ENCODE results near the gene LRRC18. TPM values are rescaled to one million over a fixed set of nuclear protein-coding genes. Genes with fewer than 3 reads are reported as not detected.

The LRRC18 gene
- total and polyA plus RNA-seq, 2 donors (not counting 3 experiments of a cell fraction or from before 2014, with no cell fraction given): not detected

DNA sequence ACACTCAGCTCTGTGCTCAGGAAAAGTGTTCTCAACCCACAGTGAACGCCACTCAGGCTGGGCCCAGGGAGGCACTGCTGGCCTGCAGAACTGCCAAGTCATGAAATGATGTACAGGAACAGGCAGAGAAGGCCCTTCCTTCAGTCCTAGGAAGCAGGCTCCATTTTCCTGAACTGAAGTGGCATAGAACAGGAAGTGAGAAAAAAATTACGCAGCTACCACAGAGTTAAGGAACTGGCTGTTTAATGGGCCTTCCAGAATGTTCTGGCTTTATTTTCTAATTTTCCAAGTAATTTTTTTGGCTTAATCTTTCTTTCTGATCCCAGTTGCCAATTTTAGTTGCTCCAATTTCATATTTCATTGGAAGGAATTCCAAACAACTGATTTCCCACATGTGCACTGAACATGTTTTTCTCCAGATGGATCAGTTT is 39.3 kb downstream of the LRRC18 start:
- intact Hi-C loops (cut with micrococcal nuclease): no loop called here
- Histone ChIP-seq H3K4me1 (ENCODE audit: control insufficient read depth, extremely low read depth, insufficient read depth, low read length) (no peaks in the 10 kb centered on the region), H3K4me2 (ENCODE audit: insufficient read depth, low read length) (no peak overlapping the region), H3K27me3 (ENCODE audit: control insufficient read depth in 2 of 2, insufficient read depth in 2 of 2, low read length in 2 of 2) (no peaks in the 10 kb centered on the region), H3K27ac (ENCODE audit: insufficient read depth, low read depth, low read length) (no peak overlapping the region), H3K4me3 (replicated peaks in 1 of 3; ENCODE audit: insufficient read depth in 1 of 3, low read depth in 1 of 3, low read length in 3 of 3) (no peak overlapping the region), H3K9me3 (replicated peaks; ENCODE audit: control insufficient read depth, insufficient read depth, low read length) (no peaks in the 10 kb centered on the region), H2AFZ (ENCODE audit: low read depth, low read length) (no peak overlapping the region), H3K9ac (replicated peaks; ENCODE audit: extremely low read depth, insufficient read depth, low read length) (no peak overlapping the region), H3K79me2 (ENCODE audit: control insufficient read depth, insufficient read depth, low read length) (no peaks in the 10 kb centered on the region), H3K9me1 (replicated peaks; ENCODE audit: control insufficient read depth, extremely low read depth, insufficient read depth, low read length) (no peaks in the 10 kb centered on the region), H4K20me1 (replicated peaks; ENCODE audit: control insufficient read depth, extremely low read depth, insufficient read depth, low read length) (no peaks in the 10 kb centered on the region), H3K36me3 (ENCODE audit: control insufficient read depth in 2 of 2, extremely low read depth in 1 of 2, insufficient read depth in 2 of 2, low read length in 2 of 2) (no peaks in the 10 kb centered on the region)
- DNase-seq (ENCODE audit: low read depth, low spot score): no peak
- ChIA-PET CTCF (no interaction called here), POLR2A (no interaction called here)
- no peak for FAIRE-seq
- TF ChIP-seq POLR2AphosphoS5 (IDR thresholded peaks at IDR 0.05; ENCODE audit: insufficient read depth, low read depth, low read length) (no peak), GATA2 (IDR thresholded peaks at IDR 0.05; ENCODE audit: insufficient read depth, insufficient read length, low read depth, low read length) (no peak), FOS (IDR thresholded peaks at IDR 0.05; ENCODE audit: borderline replicate concordance, insufficient read depth, low read length) (no peak), MYC (IDR thresholded peaks at IDR 0.05; ENCODE audit: low read depth, low read length) (no peak), EZH2 (IDR thresholded peaks at IDR 0.05; ENCODE audit: borderline replicate concordance, low read depth, low read length, severe bottlenecking) (no peak), POLR2A (IDR thresholded peaks at IDR 0.05; ENCODE audit: low read depth, low read length) (no peak), JUN (IDR thresholded peaks at IDR 0.05; ENCODE audit: borderline replicate concordance, insufficient read depth, insufficient read length, low read depth) (no peak), CTCF (IDR thresholded peaks at IDR 0.05; ENCODE audit: extremely low read depth in 1 of 2, insufficient read depth in 1 of 2, low read depth in 1 of 2, low read length in 2 of 2) (no peak)
- TF ChIP-seq, protein P1, sequence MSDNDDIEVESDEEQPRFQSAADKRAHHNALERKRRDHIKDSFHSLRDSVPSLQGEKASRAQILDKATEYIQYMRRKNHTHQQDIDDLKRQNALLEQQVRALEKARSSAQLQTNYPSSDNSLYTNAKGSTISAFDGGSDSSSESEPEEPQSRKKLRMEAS (IDR thresholded peaks at IDR 0.05; ENCODE audit: insufficient read depth, insufficient read length): no peak
- no TSS peak for BruUV-seq (replicated peaks)
- dilution Hi-C loops (cut with MboI; ENCODE audit: extremely low pct_ligation_motif_present, low sequenced_read_pairs): no loop called here
